Hindlimb muscle (tissue), 1 donor: ENCODE measurements around the gene KDM2A. TPM values are rescaled to one million over a fixed set of nuclear protein-coding genes. Genes with fewer than 3 reads are reported as not detected.
A peak's percentile ranks its signal among the peaks of the same experiment; 100 is the strongest.
"Not testable (repeated sequence)": the region's sequence is repeated elsewhere in the genome, so short reads cannot be mapped to it uniquely, and the experiment has no call there.

ENCODE experiments used
- DNase-seq: peaks from one replicate; pipeline ENCODE4 v3.0.0-alpha.2; 2013
- polyA plus RNA-seq: library from polyadenylated mRNA; unstranded; fragments of 120-200 nt; gene quantifications from one replicate; pipeline ENCODE4 v1.2.1, GENCODE V29; 2013; ENCODE audit not compliant: insufficient read length

Gene KDM2A
- polyA plus RNA-seq, 1 donor = 64.1 TPM

DNA sequence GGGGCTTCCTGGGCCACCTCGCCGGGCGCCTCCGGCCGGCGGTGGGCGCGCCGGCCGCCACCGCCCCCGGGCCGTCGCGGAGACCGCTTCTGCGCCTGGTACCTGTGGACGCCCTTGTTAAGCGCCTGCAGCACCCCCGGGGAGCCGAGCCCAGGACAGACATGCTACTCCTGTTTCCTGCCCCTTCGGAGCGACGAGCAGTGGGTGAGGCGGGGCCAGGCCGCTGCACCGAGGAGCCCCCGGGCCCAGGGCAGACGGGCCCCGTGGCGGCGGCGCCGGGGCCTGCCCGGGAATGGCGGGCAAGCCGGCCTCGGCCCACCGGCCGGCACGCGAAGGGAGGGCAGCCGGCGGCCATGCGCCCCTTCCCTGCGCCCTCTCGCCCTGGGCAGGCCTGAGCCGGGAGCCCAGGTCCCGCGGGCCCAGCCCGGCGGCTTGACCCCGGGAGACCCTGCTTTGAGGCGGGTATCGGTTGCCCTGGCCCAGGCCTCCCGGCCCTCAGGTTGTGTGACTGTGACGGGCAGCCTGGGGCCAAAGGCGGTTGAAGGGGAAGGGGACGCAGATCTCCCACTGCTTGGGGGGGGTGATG lies 789 bp upstream of the KDM2A start:
- peak; percentile 46 for DNase-seq

DNA sequence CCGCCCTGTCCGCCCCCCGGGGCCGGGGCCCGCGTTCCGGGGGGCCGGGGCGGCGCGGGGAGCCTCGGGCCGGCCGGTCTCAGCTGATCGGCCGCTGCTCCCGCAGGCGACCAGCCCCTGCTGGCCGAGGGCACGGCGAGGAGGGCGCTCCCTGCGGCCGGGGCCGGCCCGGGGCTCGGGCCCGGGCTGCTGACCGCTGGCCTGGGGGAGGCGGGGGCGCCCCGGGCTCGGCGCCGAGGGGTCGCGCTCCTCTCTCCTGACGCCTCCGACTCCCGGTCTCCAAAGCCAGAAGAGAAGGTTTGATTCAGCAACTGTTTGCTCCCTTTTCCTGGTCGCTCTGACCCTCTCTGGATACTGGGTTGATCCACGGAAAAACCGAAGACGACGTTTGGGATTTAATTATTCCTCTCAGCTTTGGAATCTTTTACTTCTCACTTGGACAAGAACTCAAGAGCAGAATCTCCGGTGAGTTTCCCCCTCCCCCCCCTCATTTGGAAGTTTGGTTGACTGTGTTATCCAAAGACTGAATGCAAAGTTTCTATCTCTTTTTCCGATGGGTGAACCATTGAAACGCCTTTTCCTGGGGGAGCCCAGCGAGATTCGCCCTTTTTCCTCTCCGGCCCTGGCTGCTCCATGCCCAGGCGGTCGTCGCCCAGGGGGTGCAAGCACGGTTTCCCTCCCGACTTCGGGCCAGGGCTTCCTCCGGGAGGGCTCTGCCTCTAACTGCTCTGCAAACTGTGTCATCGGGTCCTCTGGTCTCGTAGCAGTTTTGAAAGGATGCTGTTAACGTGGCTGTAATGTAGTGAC lies 725 bp downstream of the KDM2A start:
- DNase-seq = peak; percentile 34

DNA sequence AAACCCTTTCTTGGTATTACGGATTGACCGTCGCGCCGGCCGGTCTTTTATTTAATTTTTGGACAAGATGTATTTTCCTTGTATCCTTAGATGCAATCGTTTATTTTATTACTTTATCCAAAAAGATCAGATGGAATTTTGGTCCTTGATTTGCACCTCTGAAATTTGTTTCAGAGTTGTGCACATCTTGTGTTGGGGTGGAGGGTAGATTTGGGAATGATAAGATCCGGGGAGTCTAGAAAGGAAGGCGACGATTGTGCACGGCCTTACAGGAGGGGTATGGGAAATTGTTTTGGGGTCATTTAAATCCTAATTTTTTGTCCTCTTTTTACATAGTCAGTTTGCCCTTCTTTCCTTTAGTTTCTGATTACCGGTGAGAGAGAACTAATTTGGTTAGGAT lies 1.4 kb downstream of the KDM2A start:
- DNase-seq = no peak

DNA sequence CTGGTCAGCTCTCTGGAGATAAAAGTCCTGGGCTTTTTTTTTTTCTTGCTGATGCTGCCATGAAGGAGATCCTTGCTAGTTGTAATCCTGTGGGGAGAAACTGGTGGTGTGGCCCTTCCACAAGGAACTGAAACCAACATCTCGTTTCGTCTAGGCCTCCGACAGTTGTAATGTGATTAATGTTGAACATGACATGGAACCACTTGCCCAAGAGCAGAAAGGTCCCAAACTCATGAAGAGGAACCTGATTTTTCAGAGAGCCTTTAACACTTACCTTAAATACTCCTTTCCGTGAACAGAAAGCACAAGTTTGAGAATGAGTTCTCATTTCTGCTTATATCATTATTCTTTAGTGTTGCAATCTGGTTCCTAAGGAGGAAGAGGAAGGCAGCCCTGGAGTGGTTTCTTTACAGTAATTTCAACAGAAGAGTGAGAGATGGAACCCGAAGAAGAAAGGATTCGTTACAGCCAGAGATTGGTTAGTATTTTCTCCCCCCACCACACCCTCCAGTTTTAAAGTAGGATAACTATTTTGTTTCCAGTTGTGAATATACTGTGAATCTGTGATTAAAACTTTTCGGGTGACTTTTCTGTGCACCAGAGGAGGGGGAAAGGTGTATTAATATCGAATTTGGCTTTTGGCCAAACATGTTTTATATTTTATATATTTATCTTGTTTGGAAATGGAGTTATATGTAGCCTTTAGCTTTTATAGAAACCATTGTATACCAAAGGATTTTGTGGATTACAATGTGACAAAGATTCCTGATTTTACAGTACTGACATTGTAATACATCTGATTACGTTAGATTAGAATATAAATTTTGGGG lies 2.0 kb downstream of the KDM2A start:
- DNase-seq = peak; percentile 25

- not testable (repeated sequence) for DNase-seq
Observed at GRCh38 chr11:67123801-67124200, 4.7 kb downstream of the KDM2A start.

- DNase-seq = not testable (repeated sequence)
Observed at GRCh38 chr11:67126243-67126642, 7.2 kb downstream of the KDM2A start.

DNA sequence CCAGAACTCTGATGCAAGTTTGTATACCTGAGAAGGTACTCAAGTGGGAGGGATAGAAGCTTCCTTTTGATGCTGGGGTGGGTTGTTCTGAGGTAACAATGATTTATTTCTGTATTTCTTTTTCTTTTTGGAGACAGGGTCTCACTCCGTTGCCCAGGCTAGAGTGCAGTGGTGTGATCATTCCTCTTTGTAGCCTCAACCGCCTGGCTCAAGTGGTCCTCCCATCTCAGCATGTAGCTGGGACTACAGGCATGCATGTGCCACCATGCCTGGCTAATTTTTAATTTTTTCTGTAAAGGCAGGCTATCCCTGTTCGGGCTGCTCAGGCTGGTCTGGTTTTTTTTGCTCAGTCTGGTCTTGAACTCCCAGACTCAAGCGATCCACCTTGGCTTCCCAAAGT lies 7.9 kb downstream of the KDM2A start:
- DNase-seq = no peak

DNA sequence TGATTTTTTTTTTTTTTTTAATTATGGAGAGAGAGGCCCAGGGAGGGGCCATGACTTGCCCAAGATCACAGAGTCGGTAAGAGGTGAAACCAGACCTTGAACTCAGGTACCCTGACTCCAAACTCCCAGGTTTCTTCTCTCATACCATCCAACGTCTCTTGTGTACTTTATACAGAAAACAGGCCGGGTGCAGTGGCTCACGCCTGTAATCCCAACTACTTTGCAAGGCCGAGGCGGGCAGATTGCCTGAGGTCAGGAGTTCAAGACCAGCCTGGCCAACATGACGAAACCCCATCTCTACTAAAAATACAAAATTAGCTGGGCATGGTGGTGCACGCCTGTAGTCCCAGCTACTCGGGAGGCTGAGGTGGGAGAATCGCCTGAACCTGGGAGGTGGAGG lies 11.8 kb downstream of the KDM2A start:
- DNase-seq = not testable (repeated sequence)

- DNase-seq = no peak
Observed at GRCh38 chr11:67136156-67136555, 17.1 kb downstream of the KDM2A start.

- DNase-seq = no peak
Observed at GRCh38 chr11:67138922-67139321, 19.9 kb downstream of the KDM2A start.

GRCh38 chr11:67146516-67147226 lies 27.6 kb downstream of the KDM2A start:
- no peak for DNase-seq

DNA sequence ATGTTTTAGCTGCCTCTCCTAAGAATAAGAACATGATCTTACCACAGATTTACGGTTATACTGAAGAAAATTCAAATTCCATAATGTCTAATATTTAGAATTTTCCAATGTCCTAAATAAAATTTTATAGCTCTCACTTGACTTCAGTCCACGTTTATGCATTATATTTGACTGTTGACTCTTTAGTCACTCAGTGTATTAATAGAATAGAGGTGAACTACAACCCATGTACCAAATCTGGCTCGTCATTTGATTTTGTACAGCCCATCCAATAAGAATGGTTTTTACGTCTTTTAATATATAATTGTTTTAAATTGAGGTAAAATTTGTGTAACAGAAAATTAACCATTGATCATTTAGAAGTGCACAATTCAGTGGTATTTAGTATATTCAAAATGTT lies 34.9 kb downstream of the KDM2A start:
- DNase-seq = no peak

GRCh38 chr11:67154726-67155125 lies 35.7 kb downstream of the KDM2A start:
- DNase-seq = no peak

GRCh38 chr11:67157691-67158090 lies 38.6 kb downstream of the KDM2A start:
- DNase-seq = no peak

DNA sequence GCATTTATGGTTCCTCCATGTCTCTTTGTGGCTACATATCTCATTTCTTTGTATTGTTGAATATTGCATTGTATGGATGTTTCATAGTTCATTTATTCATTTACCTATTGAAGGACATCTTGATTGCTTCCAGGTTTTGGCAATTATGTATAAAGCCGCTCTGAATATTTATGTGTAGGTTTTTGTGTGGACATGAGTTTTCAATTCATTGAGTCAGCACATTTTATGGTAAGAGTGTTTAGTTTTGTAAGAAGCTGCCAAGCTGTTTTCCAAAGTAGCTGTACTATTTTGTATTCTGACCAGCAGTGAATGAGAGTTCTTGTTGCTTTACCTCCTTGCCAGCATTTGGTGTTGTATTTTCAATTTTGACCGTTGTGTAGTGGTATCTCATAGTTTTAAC lies 39.2 kb downstream of the KDM2A start:
- no peak for DNase-seq

DNA sequence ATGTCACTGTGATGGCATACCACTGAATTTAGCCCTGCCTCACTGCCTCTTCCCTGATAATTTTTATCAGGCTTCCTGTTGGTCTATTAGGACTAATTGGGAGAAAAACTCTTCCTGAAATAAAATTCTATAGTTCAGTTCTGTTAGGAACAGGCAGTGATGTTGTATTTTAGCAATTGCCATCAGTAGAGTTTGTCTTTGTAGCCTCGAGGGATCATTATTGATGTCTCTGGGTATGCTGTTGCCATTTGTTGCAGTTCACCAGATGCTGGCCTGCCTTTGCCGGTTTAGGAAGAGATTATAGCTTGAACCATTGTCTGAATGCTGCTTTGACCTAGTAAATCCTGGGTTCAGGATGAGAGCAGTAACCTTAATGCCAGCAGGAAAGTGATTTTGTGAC lies 41.0 kb downstream of the KDM2A start:
- no peak for DNase-seq

GRCh38 chr11:67160872-67161783 lies 42.1 kb downstream of the KDM2A start:
- no peak for DNase-seq

DNA sequence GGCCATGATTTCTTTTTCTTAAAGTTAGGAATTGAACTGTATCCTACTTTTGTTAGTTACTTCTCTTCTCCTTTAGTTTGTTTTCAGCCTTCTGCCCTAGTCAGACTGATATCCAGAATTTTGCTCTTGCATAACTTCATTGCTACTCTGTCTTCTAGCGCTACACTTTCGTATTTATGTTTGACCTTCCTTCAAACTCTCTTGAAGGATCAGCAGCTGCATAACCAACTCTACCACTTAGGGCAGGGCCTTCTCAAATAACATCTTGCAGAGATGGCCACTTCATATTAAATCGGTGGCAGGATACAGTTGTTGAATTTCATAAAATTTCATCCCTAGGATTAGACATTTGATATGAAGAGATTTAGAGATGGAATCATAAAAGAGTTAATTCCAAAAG lies 43.9 kb downstream of the KDM2A start:
- no peak for DNase-seq

DNA sequence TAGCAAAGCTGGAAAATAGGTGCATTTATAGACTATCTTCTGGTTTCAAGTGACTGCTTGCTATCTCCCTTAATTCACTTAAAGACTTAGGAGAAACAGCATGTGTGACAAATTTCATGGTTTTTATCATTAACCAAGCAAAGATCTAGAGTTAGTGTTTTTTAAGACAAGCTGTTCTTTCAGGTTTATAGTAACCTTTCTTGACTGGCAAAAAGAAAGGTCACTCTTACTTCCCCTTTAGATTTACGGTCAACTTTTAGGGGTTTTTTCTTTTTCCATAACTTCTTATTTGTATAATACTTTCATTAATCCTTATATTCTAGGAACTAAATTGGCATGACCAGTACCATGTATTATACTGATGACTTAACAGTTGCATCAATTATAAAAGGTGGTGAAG lies 46.6 kb downstream of the KDM2A start:
- no peak for DNase-seq

DNA sequence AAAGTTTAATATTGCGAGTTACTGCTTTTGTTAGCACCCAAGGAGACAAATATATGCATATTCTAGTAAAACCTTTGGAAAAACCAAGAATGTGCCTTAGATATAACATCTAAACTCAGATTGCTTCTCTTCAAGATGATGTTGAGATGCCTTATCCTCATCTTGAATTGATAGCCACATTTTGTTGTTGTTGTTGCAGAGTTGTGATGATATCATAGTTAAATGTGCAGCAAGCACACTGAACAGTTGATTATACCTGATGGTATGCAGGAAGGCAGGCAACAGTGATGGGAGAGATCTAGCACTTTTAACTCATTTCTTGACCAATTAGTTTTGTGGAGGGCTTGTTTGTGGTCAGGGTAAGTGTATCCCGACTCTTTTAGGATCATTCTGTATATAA lies 48.0 kb downstream of the KDM2A start:
- DNase-seq = no peak

DNA sequence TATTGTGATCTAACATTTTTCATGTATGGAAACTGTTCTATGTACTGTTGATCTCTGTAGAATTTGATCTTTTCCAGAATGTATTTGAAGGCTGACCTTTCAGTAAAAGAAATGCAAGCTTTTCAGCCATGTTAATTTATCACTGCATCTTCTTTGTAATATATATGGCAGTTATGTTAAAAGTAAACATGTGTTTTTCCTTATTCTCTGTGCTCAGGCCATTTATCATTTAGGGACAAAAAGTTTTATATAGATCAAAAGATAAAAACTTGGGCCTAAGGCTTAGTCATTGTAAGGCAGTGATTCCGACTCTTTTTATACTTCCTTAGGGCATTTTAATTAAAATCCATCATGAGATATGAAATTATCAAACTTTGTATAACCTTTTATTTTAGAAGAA lies 48.7 kb downstream of the KDM2A start:
- no peak for DNase-seq

GRCh38 chr11:67168911-67169310 lies 49.8 kb downstream of the KDM2A start:
- not testable (repeated sequence) for DNase-seq
